ENCODE measurements around the gene ACTR8. TPM values are rescaled to one million over a fixed set of nuclear protein-coding genes. Genes with fewer than 3 reads are reported as not detected.

Gene ACTR8
- total and polyA plus RNA-seq, 2 donors: 13.8 to 24.1 TPM

DNA sequence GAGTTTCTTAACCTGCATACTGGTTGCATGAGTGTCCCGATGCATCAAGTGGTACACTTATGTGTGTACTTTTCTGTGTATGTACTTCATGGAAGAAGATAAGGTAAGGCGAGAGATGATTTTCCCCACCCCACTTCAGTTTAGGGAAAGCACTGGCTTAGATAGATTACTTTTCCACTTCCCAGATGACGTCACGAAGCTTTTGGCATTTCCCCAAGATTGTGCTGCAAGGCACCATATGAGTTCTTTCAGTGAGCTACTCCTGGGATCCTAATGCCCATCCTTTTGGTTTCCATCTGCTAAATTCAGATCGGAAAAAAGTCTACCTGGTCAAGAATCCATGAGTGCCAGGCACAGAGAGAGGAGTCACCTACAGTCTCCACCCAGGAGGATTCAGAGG, 31.1 kb downstream of the ACTR8 start:
- Histone ChIP-seq H3K27me3 (ENCODE audit: control insufficient read depth in 2 of 2, insufficient read depth in 1 of 2, low read length in 1 of 2) (peaks cover 19 to 33% of the 10 kb centered on the region in 2 donors), H3K9me3 (ENCODE audit: control insufficient read depth in 2 of 2, insufficient read depth in 1 of 2, low read length in 1 of 2) (no peaks in the 10 kb centered on the region), H3K27ac (ENCODE audit: low read depth in 1 of 2, low read length in 1 of 2) (no peak overlapping the region), H3K4me1 (ENCODE audit: control insufficient read depth in 2 of 2, insufficient read depth in 2 of 2, low read length in 2 of 2) (no peaks in the 10 kb centered on the region), H3K4me3 (ENCODE audit: low read length in 2 of 2) (no peak overlapping the region), H3K36me3 (ENCODE audit: control insufficient read depth in 2 of 2, insufficient read depth in 2 of 2, low read length in 1 of 2) (no peaks in the 10 kb centered on the region)
- DNase-seq (ENCODE audit: low read depth in 6 of 9, low spot score in 9 of 9): no peak
- WGBS: 91% methylated on average over 5 of the region's 5 CpGs

DNA sequence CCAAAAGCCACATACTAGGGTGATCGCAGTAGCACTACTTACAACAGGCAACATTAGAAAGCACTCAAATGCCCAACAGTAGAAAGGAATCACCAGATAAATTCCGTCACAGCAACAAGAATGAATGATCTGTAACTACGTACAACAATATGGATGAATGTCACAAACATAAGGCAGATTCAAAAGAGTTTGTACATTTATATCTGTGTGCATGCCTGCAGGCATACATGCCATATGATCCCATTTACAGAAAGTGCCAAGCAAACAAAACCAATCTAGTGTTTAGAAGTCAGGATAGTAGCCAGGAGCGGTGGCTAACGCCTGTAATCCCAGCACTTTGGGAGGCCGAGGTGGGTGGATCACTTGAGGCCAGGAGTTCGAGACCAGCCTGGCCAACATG, 32.0 kb downstream of the ACTR8 start:
- Histone ChIP-seq H3K9me3 (ENCODE audit: control insufficient read depth in 2 of 2, insufficient read depth in 1 of 2, low read length in 1 of 2) (no peaks in the 10 kb centered on the region), H3K4me1 (ENCODE audit: control insufficient read depth in 2 of 2, insufficient read depth in 2 of 2, low read length in 2 of 2) (peaks cover 2 to 4% of the 10 kb centered on the region in 2 donors), H3K27me3 (ENCODE audit: control insufficient read depth in 2 of 2, insufficient read depth in 1 of 2, low read length in 1 of 2) (peaks cover 29 to 43% of the 10 kb centered on the region in 2 donors), H3K36me3 (ENCODE audit: control insufficient read depth in 2 of 2, insufficient read depth in 2 of 2, low read length in 1 of 2) (no peaks in the 10 kb centered on the region), H3K27ac (ENCODE audit: low read depth in 1 of 2, low read length in 1 of 2) (no peak overlapping the region), H3K4me3 (ENCODE audit: low read length in 2 of 2) (no peak overlapping the region)
- 98% methylated on average over 7 of the region's 7 CpGs for WGBS
- DNase-seq (ENCODE audit: low read depth in 6 of 9, low spot score in 9 of 9): no peak

DNA sequence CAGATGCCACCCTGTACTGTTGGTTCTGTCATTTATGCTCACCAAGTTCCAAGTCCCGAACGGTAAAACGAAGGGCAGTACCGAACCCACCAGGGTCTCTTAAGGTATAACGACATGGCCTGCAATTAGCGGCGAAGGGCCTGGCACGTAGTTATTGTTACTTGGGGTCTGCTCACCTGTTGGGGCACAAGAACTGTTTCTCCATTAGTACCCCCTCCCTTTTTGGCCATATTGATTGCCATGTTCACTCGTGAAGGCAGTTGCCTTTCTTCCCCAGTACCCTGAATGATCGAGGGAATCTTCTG, 35.1 kb downstream of the ACTR8 start:
- Histone ChIP-seq H3K36me3 (ENCODE audit: control insufficient read depth in 2 of 2, insufficient read depth in 2 of 2, low read length in 1 of 2) (no peaks in the 10 kb centered on the region), H3K9me3 (ENCODE audit: control insufficient read depth in 2 of 2, insufficient read depth in 1 of 2, low read length in 1 of 2) (no peaks in the 10 kb centered on the region), H3K27ac (ENCODE audit: low read depth in 1 of 2, low read length in 1 of 2) (no peak overlapping the region), H3K27me3 (ENCODE audit: control insufficient read depth in 2 of 2, insufficient read depth in 1 of 2, low read length in 1 of 2) (peaks cover 37 to 67% of the 10 kb centered on the region in 2 donors), H3K4me1 (ENCODE audit: control insufficient read depth in 2 of 2, insufficient read depth in 2 of 2, low read length in 2 of 2) (peaks cover 2 to 4% of the 10 kb centered on the region in 2 donors), H3K4me3 (ENCODE audit: low read length in 2 of 2) (no peak overlapping the region)
- 73% methylated on average over 10 of the region's 10 CpGs for WGBS
- DNase-seq (ENCODE audit: low read depth in 6 of 9, low spot score in 9 of 9): no peak

DNA sequence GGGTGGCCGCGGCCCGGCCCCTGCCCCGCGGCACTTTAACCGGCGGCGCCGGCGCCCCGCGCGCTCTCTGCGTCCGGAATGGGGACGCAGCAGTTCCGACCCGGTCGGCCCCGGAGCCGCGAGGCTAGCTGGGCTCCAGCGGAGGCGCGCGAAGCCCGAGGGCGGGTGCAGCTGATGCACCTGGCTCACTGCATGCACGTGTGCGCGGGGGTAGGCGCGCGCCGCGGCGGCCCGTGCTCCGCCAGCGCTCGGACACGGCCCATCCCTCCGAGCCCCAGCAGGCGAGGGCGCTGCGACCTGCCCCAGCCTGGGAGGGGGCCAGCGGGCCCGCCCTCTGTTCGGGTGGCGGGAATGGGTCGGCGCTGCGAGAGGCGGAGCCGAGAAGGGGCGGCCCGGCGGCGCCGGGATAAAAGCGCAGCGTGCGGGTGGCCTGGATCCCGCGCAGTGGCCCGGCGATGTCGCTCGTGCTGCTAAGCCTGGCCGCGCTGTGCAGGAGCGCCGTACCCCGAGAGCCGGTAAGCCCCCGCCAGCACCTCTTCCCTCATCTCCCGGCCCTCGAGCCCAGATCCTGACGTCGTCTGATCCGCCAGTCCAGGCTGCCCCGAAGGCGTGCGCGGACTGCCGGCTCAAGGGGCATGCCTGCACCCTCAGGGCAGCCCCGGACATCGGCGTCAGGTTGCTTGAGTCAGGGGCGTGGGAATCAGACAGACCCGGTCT, 35.7 kb downstream of the ACTR8 start, which contains the start of the genes CHDH and IL17RB:
TSS of gene CHDH (minus strand) at position 286 of the 717 bp plus-strand sequence. CDS start 22,411 bp downstream, outside the sequence.
TSS of gene IL17RB (plus strand) at position 435 of the 717 bp plus-strand sequence. CDS start at position 456, 21 bp downstream.
- H3K9me3 ChIP-seq (ENCODE audit: control insufficient read depth in 2 of 2, insufficient read depth in 1 of 2, low read length in 1 of 2): no peaks in the 10 kb centered on the region
- peaks cover 2 to 4% of the 10 kb centered on the region in 2 donors for H3K4me1 ChIP-seq (ENCODE audit: control insufficient read depth in 2 of 2, insufficient read depth in 2 of 2, low read length in 2 of 2)
- H3K27ac ChIP-seq (ENCODE audit: low read depth in 1 of 2, low read length in 1 of 2): no peak within 1 kb of the TSS
- H3K36me3 ChIP-seq (ENCODE audit: control insufficient read depth in 2 of 2, insufficient read depth in 2 of 2, low read length in 1 of 2): no peaks in the 10 kb centered on the region
- WGBS: 4% methylated on average over 91 of the region's 91 CpGs
- peak in 2 of 9 donors; percentile 13 to 34 for DNase-seq (ENCODE audit: low read depth in 6 of 9, low spot score in 9 of 9)
- H3K27me3 ChIP-seq (ENCODE audit: control insufficient read depth in 2 of 2, insufficient read depth in 1 of 2, low read length in 1 of 2): peaks cover 37 to 68% of the 10 kb centered on the region in 2 donors
- H3K4me3 ChIP-seq (ENCODE audit: low read length in 2 of 2): peak within 1 kb of the TSS in 1 of 2 donors; percentile 46

DNA sequence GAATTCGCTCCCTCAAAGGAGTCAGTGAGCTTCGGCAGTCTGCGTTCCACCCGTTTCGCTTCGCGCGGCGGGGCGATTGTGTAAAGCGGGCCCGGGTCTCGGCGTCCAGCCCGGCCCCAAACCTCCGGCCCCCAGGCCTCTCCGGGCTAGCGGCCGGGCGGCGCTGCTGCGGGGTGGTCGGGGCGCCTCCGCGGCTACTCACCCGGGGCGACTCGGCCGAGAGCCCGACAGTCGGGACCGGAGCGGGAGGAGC, 36.1 kb downstream of the ACTR8 start:
- DNase-seq (ENCODE audit: low read depth in 6 of 9, low spot score in 9 of 9): no peak
- Histone ChIP-seq H3K9me3 (ENCODE audit: control insufficient read depth in 2 of 2, insufficient read depth in 1 of 2, low read length in 1 of 2) (no peaks in the 10 kb centered on the region), H3K4me1 (ENCODE audit: control insufficient read depth in 2 of 2, insufficient read depth in 2 of 2, low read length in 2 of 2) (peaks cover 2 to 4% of the 10 kb centered on the region in 2 donors), H3K36me3 (ENCODE audit: control insufficient read depth in 2 of 2, insufficient read depth in 2 of 2, low read length in 1 of 2) (no peaks in the 10 kb centered on the region), H3K27me3 (ENCODE audit: control insufficient read depth in 2 of 2, insufficient read depth in 1 of 2, low read length in 1 of 2) (peaks cover 37 to 70% of the 10 kb centered on the region in 2 donors), H3K27ac (ENCODE audit: low read depth in 1 of 2, low read length in 1 of 2) (no peak overlapping the region), H3K4me3 (ENCODE audit: low read length in 2 of 2) (peak overlapping the region in 1 of 2 donors; percentile 46)
- under 1% methylated on average over 34 of the region's 34 CpGs for WGBS

DNA sequence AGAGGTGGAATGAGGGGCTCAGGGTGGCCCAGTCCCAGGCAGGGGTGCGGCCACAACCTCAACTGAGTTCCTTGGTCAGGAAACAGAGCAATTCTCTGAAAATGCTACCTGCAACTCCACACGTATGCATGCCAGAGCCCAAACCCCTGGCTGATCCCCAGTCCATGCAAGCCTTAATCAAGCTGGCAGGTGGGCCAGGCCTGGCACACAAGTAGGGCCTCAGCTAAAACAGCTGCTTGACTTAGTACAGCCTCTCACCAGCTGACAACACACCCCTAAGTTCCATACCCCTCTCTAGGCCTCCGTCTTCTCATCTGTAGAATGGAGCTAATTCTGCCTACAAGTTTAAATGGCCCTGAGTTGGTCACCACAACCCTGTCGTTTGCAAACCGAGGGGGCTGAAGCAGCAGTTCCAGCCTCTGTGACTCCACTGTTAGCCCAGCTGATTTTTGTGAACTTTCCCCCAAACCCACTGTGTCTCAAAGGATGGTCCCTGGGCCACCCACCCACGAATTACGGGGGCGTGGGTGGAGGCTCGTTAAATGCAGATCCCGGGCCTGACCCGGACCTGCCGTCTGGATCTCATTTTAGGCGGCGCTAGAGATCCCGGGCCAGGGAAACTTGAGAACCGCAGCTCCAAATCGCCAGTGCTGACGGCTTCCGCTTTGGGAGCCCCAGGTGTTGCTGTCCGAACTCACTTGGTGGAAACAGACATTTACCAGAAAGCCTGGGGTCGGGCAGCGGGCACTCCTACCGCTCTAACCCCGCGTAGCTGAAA, 36.7 kb downstream of the ACTR8 start:
- Histone ChIP-seq H3K27ac (ENCODE audit: low read depth in 1 of 2, low read length in 1 of 2) (no peak overlapping the region), H3K9me3 (ENCODE audit: control insufficient read depth in 2 of 2, insufficient read depth in 1 of 2, low read length in 1 of 2) (no peaks in the 10 kb centered on the region), H3K36me3 (ENCODE audit: control insufficient read depth in 2 of 2, insufficient read depth in 2 of 2, low read length in 1 of 2) (no peaks in the 10 kb centered on the region), H3K4me3 (ENCODE audit: low read length in 2 of 2) (peak overlapping the region in 1 of 2 donors; percentile 46), H3K4me1 (ENCODE audit: control insufficient read depth in 2 of 2, insufficient read depth in 2 of 2, low read length in 2 of 2) (peaks cover 2 to 4% of the 10 kb centered on the region in 2 donors), H3K27me3 (ENCODE audit: control insufficient read depth in 2 of 2, insufficient read depth in 1 of 2, low read length in 1 of 2) (peaks cover 37 to 70% of the 10 kb centered on the region in 2 donors)
- WGBS: 19% methylated on average over 25 of the region's 25 CpGs
- DNase-seq (ENCODE audit: low read depth in 6 of 9, low spot score in 9 of 9): peak in 1 of 9 donors; percentile 25

DNA sequence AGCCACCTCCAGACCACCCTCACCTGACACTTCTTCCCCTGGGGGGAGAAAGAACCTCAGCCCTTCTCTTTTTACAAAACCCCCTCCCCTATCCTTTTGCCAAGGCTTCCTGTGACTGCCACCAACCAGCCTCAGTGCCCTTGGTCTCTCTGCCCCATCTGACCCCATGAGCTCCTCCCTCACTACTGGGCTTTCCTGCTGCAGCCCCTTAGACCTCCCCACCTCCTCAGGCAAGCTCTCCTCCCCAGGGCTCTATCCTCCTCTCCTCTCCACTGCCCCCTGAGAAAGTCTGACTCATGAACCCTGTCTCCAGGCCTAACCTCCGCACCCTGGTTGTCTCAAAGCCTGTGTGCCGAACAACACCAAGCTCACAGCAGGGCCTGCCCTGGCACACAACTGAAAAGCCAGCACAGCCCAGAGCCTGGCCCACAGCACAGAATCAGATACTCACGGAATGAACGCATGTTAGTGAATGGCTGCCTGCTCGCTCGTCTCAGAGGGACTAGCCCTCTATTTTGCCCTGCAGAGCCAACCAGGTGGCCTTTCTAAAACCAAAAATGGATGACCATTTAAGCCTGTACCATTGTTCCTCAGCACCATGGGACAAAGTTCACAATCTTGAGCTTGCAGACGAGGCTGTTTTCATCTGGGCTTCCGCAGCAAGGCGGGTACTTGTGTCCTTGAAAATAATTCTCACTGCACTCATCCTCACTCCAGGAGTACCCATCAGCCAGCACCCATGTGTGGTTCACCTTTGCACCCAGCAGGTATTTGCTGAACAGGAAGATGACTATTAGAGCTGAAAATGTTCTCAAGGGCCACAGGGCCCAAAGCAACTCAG, 37.5 kb downstream of the ACTR8 start:
- H3K27ac ChIP-seq (ENCODE audit: low read depth in 1 of 2, low read length in 1 of 2): no peak overlapping the region
- H3K27me3 ChIP-seq (ENCODE audit: control insufficient read depth in 2 of 2, insufficient read depth in 1 of 2, low read length in 1 of 2): peaks cover 37 to 70% of the 10 kb centered on the region in 2 donors
- H3K4me3 ChIP-seq (ENCODE audit: low read length in 2 of 2): no peak overlapping the region
- H3K9me3 ChIP-seq (ENCODE audit: control insufficient read depth in 2 of 2, insufficient read depth in 1 of 2, low read length in 1 of 2): no peaks in the 10 kb centered on the region
- no peaks in the 10 kb centered on the region for H3K36me3 ChIP-seq (ENCODE audit: control insufficient read depth in 2 of 2, insufficient read depth in 2 of 2, low read length in 1 of 2)
- no peak for DNase-seq (ENCODE audit: low read depth in 6 of 9, low spot score in 9 of 9)
- WGBS: 98% methylated on average over 9 of the region's 9 CpGs
- H3K4me1 ChIP-seq (ENCODE audit: control insufficient read depth in 2 of 2, insufficient read depth in 2 of 2, low read length in 2 of 2): peaks cover 2 to 4% of the 10 kb centered on the region in 2 donors

DNA sequence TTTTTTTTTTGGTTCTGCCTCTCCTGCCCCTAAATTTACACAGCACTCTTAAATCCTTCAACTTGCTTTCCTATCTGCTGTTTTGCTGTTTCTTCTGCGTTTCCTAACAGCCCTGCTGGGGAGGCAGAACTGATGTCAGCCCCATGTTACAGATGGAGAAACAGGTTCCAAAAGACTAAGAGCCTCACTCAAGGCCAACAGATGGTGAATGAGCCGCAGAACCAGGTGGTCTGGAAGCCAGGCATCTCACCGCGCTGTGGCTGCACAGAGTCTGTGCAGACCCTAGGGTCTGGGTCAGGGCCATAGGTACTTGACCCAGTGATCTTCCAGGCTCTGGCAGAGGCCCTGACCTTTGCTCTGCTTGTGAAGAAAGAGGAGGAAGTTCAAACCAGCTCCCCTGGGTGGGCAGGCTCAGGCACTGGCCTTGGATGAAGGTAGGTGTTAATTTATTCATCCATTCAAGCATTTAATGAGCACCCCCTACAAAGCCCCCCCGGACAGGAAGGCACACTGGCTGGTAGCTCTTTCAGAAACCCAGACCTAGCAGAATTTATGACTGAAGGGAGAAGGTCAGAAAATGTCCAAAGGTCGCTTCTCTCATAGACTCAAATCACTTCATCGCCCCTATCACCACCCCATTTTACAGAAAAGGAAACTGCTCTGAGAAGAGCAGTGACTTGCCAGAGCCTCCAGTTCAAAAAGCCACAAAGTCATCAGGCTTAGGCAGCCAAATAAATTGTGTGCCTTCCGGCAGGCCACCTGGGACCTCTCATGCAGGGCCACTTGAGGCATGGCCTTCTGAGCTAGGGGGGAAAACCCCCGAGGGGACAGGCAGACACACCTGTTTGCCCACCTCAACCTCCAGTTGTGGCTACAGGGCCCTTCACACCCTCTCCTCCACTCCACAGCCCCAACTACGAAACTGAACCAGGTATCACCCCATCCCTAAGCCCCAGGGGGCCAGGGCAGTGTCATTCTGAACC, 38.5 kb downstream of the ACTR8 start:
- peaks cover 2 to 4% of the 10 kb centered on the region in 2 donors for H3K4me1 ChIP-seq (ENCODE audit: control insufficient read depth in 2 of 2, insufficient read depth in 2 of 2, low read length in 2 of 2)
- H3K27ac ChIP-seq (ENCODE audit: low read depth in 1 of 2, low read length in 1 of 2): no peak overlapping the region
- H3K27me3 ChIP-seq (ENCODE audit: control insufficient read depth in 2 of 2, insufficient read depth in 1 of 2, low read length in 1 of 2): peaks cover 35 to 62% of the 10 kb centered on the region in 2 donors
- H3K4me3 ChIP-seq (ENCODE audit: low read length in 2 of 2): no peak overlapping the region
- WGBS: 84% methylated on average over 10 of the region's 10 CpGs
- no peaks in the 10 kb centered on the region for H3K36me3 ChIP-seq (ENCODE audit: control insufficient read depth in 2 of 2, insufficient read depth in 2 of 2, low read length in 1 of 2)
- DNase-seq (ENCODE audit: low read depth in 6 of 9, low spot score in 9 of 9): no peak
- H3K9me3 ChIP-seq (ENCODE audit: control insufficient read depth in 2 of 2, insufficient read depth in 1 of 2, low read length in 1 of 2): no peaks in the 10 kb centered on the region
